Stomach (tissue), 9 donors: ENCODE data around the gene IL17RC. TPM values are rescaled to one million over a fixed set of nuclear protein-coding genes. Genes with fewer than 3 reads are reported as not detected.
"Not testable (repeated sequence)": the region's sequence is repeated elsewhere in the genome, so short reads cannot be mapped to it uniquely, and the experiment has no call there.

Experiments used
- DNase-seq, 2 donors: peaks; one replicate each; pipeline versions ENCODE4 v3.0.0 to v3.0.0-alpha.2; 2013 to 2019
- H3K27ac ChIP-seq, 5 donors: fragments of 200-600 bp in 4 of 5; sonication (generic) in 4 of 5; one replicate each; pipeline ENCODE4 v1.5.1; 2013 to 2019; ENCODE audit warnings: mild to moderate bottlenecking in 1 of 5, moderate library complexity in 1 of 5
- H3K27me3 ChIP-seq, 3 donors: fragments of 200-600 bp; sonication (generic); one replicate each; pipeline ENCODE4 v1.5.1; 2017 to 2019; ENCODE audit warnings: mixed run types in 1 of 3
- H3K36me3 ChIP-seq, 4 donors: fragments of 200-600 bp; sonication (generic); 1 replicate in 3 of 4; 2 replicates in 1 of 4; pipeline ENCODE4 v1.5.1; 2016 to 2019
- H3K4me1 ChIP-seq, 4 donors: fragments of 200-600 bp; sonication (generic); one replicate each; pipeline ENCODE4 v1.5.1; 2016 to 2019
- H3K4me3 ChIP-seq, 4 donors: fragments of 200-600 bp; sonication (generic) in 3 of 4; one replicate each; pipeline ENCODE4 v1.5.1; 2016 to 2019; ENCODE audit warnings: mild to moderate bottlenecking in 1 of 4
- H3K9me3 ChIP-seq, 4 donors: fragments of 200-600 bp; sonication (generic); one replicate each; pipeline ENCODE4 v1.5.1; 2016 to 2019
- EP300 ChIP-seq: sonication (generic); formaldehyde crosslinking; IDR thresholded peaks from one replicate; pipeline ENCODE4 v1.6.1; 2017; ENCODE audit warnings: antibody characterized with exemption
- POLR2A ChIP-seq, 4 donors: fragments of 450-650 bp; IDR thresholded peaks; one replicate each; pipeline ENCODE4 v1.6.1; 2016; ENCODE audit warnings: antibody characterized with exemption in 4 of 4, control low read depth in 2 of 4, mild to moderate bottlenecking in 1 of 4, moderate library complexity in 1 of 4
- POLR2AphosphoS5 ChIP-seq, 3 donors: sonication (generic); formaldehyde crosslinking; IDR thresholded peaks; one replicate each; pipeline ENCODE4 v1.6.1; 2016; ENCODE audit warnings: antibody characterized with exemption in 3 of 3
- WGBS, 5 donors: extraction: QIAGEN DNeasy Blood & Tissue Kit in 3 of 5; methylation state at CpG; one replicate each; pipeline versions ENCODE4 v1.1.5 to v1.1.7; 2013 to 2018; 5-methylcytosine and 5-hydroxymethylcytosine counted together
- intact Hi-C: fragments of 100-400 bp; cut with DNase I; formaldehyde crosslinking; loops from one replicate; pipeline ENCODE4 v1.15.1; 2023; ENCODE audit warnings: low total_unique reads
- polyA plus RNA-seq, 3 donors: library from polyadenylated mRNA; stranded (reverse); fragments of 200-250 nt; gene quantifications; one replicate each; pipeline ENCODE4 v1.2.3, GENCODE V29; 2013
- total RNA-seq, 5 donors: library from RNA; depleted of rRNA; stranded (reverse); fragments of >200 nt; gene quantifications; one replicate each; pipeline versions ENCODE4 v1.1.0 to v1.2.3, GENCODE V29; 2014 to 2016
- TF ChIP-seq, protein P1 (sequence below), 7 experiments: fragments of 450-650 bp in 4 of 7; fragments of 200-600 bp in 3 of 7; sonication (generic) in 3 of 7; IDR thresholded peaks; one replicate each; pipeline ENCODE4 v1.5.1; 2016 to 2019; ENCODE audit warnings: antibody characterized with exemption in 7 of 7, control low read depth in 2 of 7, mild to moderate bottlenecking in 1 of 7
- donor health status: healthy with polysubstance abuse.
- donor health status: Bipolar disorder and iron deficiency.
- donor health status: healthy.

IL17RC gene
- total and polyA plus RNA-seq, 8 donors = 20.1 to 284 (median 33.1) TPM

DNA sequence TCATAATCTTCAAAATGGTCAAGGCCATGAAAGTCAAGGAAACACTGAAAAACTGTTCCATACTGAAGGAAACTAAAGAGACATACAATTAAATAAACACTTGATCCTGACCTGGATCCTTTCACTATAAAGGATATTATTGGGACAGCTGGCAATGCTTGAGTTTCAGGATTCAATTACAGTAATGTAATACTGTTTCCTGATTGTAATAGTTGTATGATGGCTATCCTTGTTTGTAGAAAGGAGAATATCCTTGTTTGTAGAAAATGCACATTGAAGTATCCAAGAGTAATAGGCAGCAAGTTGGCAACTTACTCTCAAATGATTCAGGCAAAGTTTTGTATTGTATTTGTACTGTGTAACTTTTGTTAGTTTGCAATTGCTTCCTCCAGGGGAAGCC, 41.5 kb upstream of the IL17RC start:
- H3K36me3 ChIP-seq = no peaks in the 10 kb centered on the region
- H3K4me1 ChIP-seq = no peaks in the 10 kb centered on the region
- no peaks in the 10 kb centered on the region for H3K9me3 ChIP-seq
- TF ChIP-seq POLR2AphosphoS5 (IDR thresholded peaks at IDR 0.05) = no peak
- TF ChIP-seq, protein P1, sequence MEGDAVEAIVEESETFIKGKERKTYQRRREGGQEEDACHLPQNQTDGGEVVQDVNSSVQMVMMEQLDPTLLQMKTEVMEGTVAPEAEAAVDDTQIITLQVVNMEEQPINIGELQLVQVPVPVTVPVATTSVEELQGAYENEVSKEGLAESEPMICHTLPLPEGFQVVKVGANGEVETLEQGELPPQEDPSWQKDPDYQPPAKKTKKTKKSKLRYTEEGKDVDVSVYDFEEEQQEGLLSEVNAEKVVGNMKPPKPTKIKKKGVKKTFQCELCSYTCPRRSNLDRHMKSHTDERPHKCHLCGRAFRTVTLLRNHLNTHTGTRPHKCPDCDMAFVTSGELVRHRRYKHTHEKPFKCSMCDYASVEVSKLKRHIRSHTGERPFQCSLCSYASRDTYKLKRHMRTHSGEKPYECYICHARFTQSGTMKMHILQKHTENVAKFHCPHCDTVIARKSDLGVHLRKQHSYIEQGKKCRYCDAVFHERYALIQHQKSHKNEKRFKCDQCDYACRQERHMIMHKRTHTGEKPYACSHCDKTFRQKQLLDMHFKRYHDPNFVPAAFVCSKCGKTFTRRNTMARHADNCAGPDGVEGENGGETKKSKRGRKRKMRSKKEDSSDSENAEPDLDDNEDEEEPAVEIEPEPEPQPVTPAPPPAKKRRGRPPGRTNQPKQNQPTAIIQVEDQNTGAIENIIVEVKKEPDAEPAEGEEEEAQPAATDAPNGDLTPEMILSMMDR (IDR thresholded peaks at IDR 0.05) = no peak
- TF ChIP-seq POLR2A (IDR thresholded peaks at IDR 0.05) = no peak
- TF ChIP-seq EP300 = no peak
- no peaks in the 10 kb centered on the region for H3K27me3 ChIP-seq
- H3K4me3 ChIP-seq = no peak overlapping the region
- intact Hi-C loops = no loop called here
- no peak for DNase-seq
- H3K27ac ChIP-seq = no peak overlapping the region

DNA sequence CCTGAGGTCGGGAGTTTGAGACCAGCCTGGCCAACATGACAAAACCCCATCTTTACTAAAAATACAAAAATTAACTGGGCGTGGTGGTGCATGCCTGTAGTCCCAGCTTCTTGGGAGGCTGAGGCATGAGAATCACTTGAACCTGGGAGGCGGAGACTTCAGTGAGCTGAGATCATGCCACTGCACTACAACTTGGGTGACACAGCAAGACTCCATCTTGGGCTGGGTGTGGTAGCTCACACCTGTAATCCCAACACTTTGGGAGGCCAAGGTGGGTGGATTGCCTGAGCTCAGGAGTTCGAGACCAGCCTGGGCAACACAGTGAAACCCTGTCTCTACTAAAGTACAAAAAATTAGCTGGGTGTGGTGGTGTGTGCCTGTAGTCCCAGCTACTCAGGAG, 40.6 kb upstream of the IL17RC start:
- H3K27ac ChIP-seq, H3K4me1 ChIP-seq, H3K4me3 ChIP-seq, intact Hi-C loops, H3K9me3 ChIP-seq, H3K27me3 ChIP-seq, H3K36me3 ChIP-seq, DNase-seq: not testable (repeated sequence)
- 82 to 94% (median 91%) methylated on average over 4 of the region's 4 CpGs for WGBS, 5 donors

- Histone ChIP-seq H3K4me3 (no peak overlapping the region), H3K9me3 (no peaks in the 10 kb centered on the region), H3K27me3 (no peaks in the 10 kb centered on the region), H3K36me3 (no peaks in the 10 kb centered on the region), H3K27ac (no peak overlapping the region), H3K4me1 (no peaks in the 10 kb centered on the region)
- WGBS, 5 donors = 68 to 91% (median 90%) methylated on average over 3 to 12 of the region's 12 CpGs
- no peak for TF ChIP-seq EP300
- TF ChIP-seq POLR2AphosphoS5 (IDR thresholded peaks at IDR 0.05) = no peak
- TF ChIP-seq, protein P1 (IDR thresholded peaks at IDR 0.05) = no peak
- TF ChIP-seq POLR2A (IDR thresholded peaks at IDR 0.05) = no peak
- DNase-seq = no peak
- intact Hi-C loops = no loop called here
Measured at GRCh38 chr3:9876991-9877390, 39.9 kb upstream of the IL17RC start.

GRCh38 chr3:9878700-9879099, 38.2 kb upstream of the IL17RC start:
- TF ChIP-seq POLR2AphosphoS5 (IDR thresholded peaks at IDR 0.05) (peak in 2 of 3 donors; percentile 56 to 58), POLR2A (IDR thresholded peaks at IDR 0.05) (no peak), EP300 (no peak)
- intact Hi-C loops = no loop called here
- Histone ChIP-seq H3K36me3 (no peaks in the 10 kb centered on the region), H3K27me3 (no peaks in the 10 kb centered on the region), H3K4me3 (no peak overlapping the region), H3K27ac (peak overlapping the region in 2 of 5 donors; percentile 3 to 20), H3K9me3 (no peaks in the 10 kb centered on the region), H3K4me1 (no peaks in the 10 kb centered on the region)
- WGBS, 5 donors = 51 to 76% (median 58%) methylated on average over 4 to 5 of the region's 5 CpGs
- DNase-seq = peak; percentile 59 to 74

DNA sequence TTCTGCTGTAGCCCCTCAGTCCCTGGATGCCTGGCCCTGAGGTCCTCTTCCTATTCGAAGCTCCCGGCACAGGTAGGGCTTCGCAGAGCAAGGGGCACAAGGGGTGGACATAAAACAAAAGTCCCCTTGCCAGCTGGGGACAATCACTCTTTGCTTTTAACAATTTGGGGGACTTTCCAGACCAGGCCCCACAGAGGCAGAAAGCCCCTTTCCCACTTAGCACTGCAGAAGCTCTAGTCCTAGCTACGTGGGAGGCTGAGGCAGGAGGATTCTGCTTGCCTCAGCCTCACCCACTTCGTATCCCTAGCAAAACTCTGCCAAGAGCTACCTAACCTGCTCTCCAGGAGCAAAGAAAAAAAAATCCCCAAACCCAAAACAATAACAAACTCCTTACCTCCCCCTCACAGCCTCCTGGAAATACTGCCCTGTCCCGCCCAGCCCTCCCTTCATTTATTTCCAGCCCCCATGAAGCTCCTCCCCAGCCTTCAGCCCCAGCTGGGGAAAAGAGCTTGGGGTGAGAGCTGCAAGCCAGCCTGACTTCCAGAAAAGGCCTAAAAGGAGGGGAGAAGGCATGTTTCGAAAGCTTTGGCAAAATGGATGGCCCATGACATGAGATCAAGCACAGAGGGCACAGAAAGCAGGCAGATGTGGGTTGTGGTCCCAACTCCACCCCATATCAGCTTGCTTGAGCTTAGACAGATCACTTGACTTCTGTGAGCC, 36.9 kb upstream of the IL17RC start, which contains the start of gene CIDEC:
CIDEC (minus strand) TSS at position 424 of the 720 bp plus-strand sequence. CDS start 1,767 bp downstream, outside the sequence.
- Histone ChIP-seq H3K27me3 (no peaks in the 10 kb centered on the region), H3K4me3 (no peak within 1 kb of the TSS), H3K36me3 (no peaks in the 10 kb centered on the region), H3K9me3 (no peaks in the 10 kb centered on the region), H3K27ac (peak within 1 kb of the TSS in 1 of 5 donors; percentile 20), H3K4me1 (no peaks in the 10 kb centered on the region)
- intact Hi-C loops = no loop called here
- DNase-seq = no peak
- no peak for TF ChIP-seq EP300
- TF ChIP-seq POLR2A (IDR thresholded peaks at IDR 0.05) = no peak
- TF ChIP-seq POLR2AphosphoS5 (IDR thresholded peaks at IDR 0.05) = no peak
- TF ChIP-seq, protein P1 (IDR thresholded peaks at IDR 0.05) = no peak
- WGBS, 5 donors = 81 to 91% (median 86%) methylated on average over 7 of the region's 7 CpGs
